ENCODE measurements around the gene FOLR2. TPM values are rescaled to one million over a fixed set of nuclear protein-coding genes. Genes with fewer than 3 reads are reported as not detected.

FOLR2 gene
- polyA plus RNA-seq, 1 donor (not counting 4 experiments of a cell fraction or from before 2014, with no cell fraction given): not detected

- TF ChIP-seq CTCF (optimal IDR thresholded peaks at IDR 0.05 in 1 of 3, IDR thresholded peaks at IDR 0.05 in 1 of 3, conservative IDR thresholded peaks at IDR 0.05 in 1 of 3; ENCODE audit: extremely low read depth in 1 of 3, insufficient read depth in 2 of 3, low read length in 3 of 3) (no peak), EZH2 (IDR thresholded peaks at IDR 0.05; ENCODE audit: low read length) (no peak)
- Histone ChIP-seq H3K4me1 (ENCODE audit: control insufficient read depth, extremely low read depth, insufficient read depth, low read length) (peaks cover 6% of the 10 kb centered on the region), H3K9me1 (ENCODE audit: control insufficient read depth, extremely low read depth, insufficient read depth, low read length) (no peaks in the 10 kb centered on the region), H3K79me2 (ENCODE audit: control insufficient read depth, insufficient read depth, low read length) (no peaks in the 10 kb centered on the region), H2AFZ (ENCODE audit: control insufficient read depth, low read length) (no peak overlapping the region), H3K27ac (ENCODE audit: control insufficient read depth, insufficient read depth, low read length) (no peak overlapping the region), H4K20me1 (ENCODE audit: control insufficient read depth, extremely low read depth, insufficient read depth, low read length) (peaks cover 4% of the 10 kb centered on the region), H3K27me3 (ENCODE audit: control insufficient read depth, extremely low read depth, insufficient read depth, low read length) (peaks cover 15% of the 10 kb centered on the region), H3K9ac (ENCODE audit: control insufficient read depth, extremely low read depth, insufficient read depth, low read length) (no peak overlapping the region), H3K9me3 (ENCODE audit: control insufficient read depth, low read depth, low read length) (no peaks in the 10 kb centered on the region), H3K36me3 (ENCODE audit: control insufficient read depth in 2 of 2, extremely low read depth in 1 of 2, insufficient read depth in 2 of 2, low read length in 2 of 2) (peaks cover 43 to 47% of the 10 kb centered on the region in 2 experiments), H3K4me2 (ENCODE audit: control insufficient read depth, extremely low read depth, insufficient read depth, low read depth, low read length) (no peak overlapping the region), H3K4me3 (ENCODE audit: control insufficient read depth in 2 of 3, extremely low read depth in 1 of 3, insufficient read depth in 2 of 3, low read depth in 1 of 3, low read length in 3 of 3) (no peak overlapping the region)
- dilution Hi-C loops (cut with MboI; ENCODE audit: extremely low pct_ligation_motif_present, low sequenced_read_pairs): no loop called here
- DNase-seq (ENCODE audit: low read depth, low spot score): no peak
- FAIRE-seq: no peak
These were observed 19.6 kb downstream of the FOLR2 start for GRCh38 chr11:72236083-72236697.

GRCh38 chr11:72236774-72237111, 20.1 kb downstream of the FOLR2 start:
- Histone ChIP-seq H4K20me1 (ENCODE audit: control insufficient read depth, extremely low read depth, insufficient read depth, low read length) (peaks cover 4% of the 10 kb centered on the region), H3K9me3 (ENCODE audit: control insufficient read depth, low read depth, low read length) (no peaks in the 10 kb centered on the region), H3K4me3 (ENCODE audit: control insufficient read depth in 2 of 3, extremely low read depth in 1 of 3, insufficient read depth in 2 of 3, low read depth in 1 of 3, low read length in 3 of 3) (no peak overlapping the region), H3K27ac (ENCODE audit: control insufficient read depth, insufficient read depth, low read length) (no peak overlapping the region), H3K9ac (ENCODE audit: control insufficient read depth, extremely low read depth, insufficient read depth, low read length) (no peak overlapping the region), H3K4me2 (ENCODE audit: control insufficient read depth, extremely low read depth, insufficient read depth, low read depth, low read length) (no peak overlapping the region), H2AFZ (ENCODE audit: control insufficient read depth, low read length) (no peak overlapping the region), H3K27me3 (ENCODE audit: control insufficient read depth, extremely low read depth, insufficient read depth, low read length) (peaks cover 15% of the 10 kb centered on the region), H3K79me2 (ENCODE audit: control insufficient read depth, insufficient read depth, low read length) (no peaks in the 10 kb centered on the region), H3K9me1 (ENCODE audit: control insufficient read depth, extremely low read depth, insufficient read depth, low read length) (no peaks in the 10 kb centered on the region), H3K36me3 (ENCODE audit: control insufficient read depth in 2 of 2, extremely low read depth in 1 of 2, insufficient read depth in 2 of 2, low read length in 2 of 2) (peaks cover 39 to 42% of the 10 kb centered on the region in 2 experiments), H3K4me1 (ENCODE audit: control insufficient read depth, extremely low read depth, insufficient read depth, low read length) (peaks cover 6% of the 10 kb centered on the region)
- DNase-seq (ENCODE audit: low read depth, low spot score) (no peak), FAIRE-seq (no peak)
- dilution Hi-C loops (cut with MboI; ENCODE audit: extremely low pct_ligation_motif_present, low sequenced_read_pairs): no loop called here
- TF ChIP-seq EZH2 (IDR thresholded peaks at IDR 0.05; ENCODE audit: low read length): no peak
- TF ChIP-seq CTCF (optimal IDR thresholded peaks at IDR 0.05 in 1 of 3, IDR thresholded peaks at IDR 0.05 in 1 of 3, conservative IDR thresholded peaks at IDR 0.05 in 1 of 3; ENCODE audit: extremely low read depth in 1 of 3, insufficient read depth in 2 of 3, low read length in 3 of 3): no peak

Data from keratinocyte (primary cell).